ENCODE results near the gene IZUMO1.
"Not testable (repeated sequence)": the region's sequence is repeated elsewhere in the genome, so short reads cannot be mapped to it uniquely, and the experiment has no call there.

The IZUMO1 gene

GRCh38 chr19:48711106-48711662, 35.5 kb downstream of the IZUMO1 start:
- no peak for DNase-seq

- DNase-seq, result no peak
These were observed 38.2 kb downstream of the IZUMO1 start for GRCh38 chr19:48708471-48708870.

GRCh38 chr19:48705431-48705830, 41.3 kb downstream of the IZUMO1 start:
- no peak for DNase-seq

GRCh38 chr19:48703316-48703715, 43.4 kb downstream of the IZUMO1 start:
- no peak for DNase-seq

GRCh38 chr19:48702701-48703100, 44.0 kb downstream of the IZUMO1 start:
- DNase-seq, result no peak

- DNase-seq, result no peak
These were observed 48.7 kb downstream of the IZUMO1 start for GRCh38 chr19:48698046-48698445.

GRCh38 chr19:48696353-48697010, 50.2 kb downstream of the IZUMO1 start:
- DNase-seq, result no peak

- no peak for DNase-seq
These were observed 50.9 kb downstream of the IZUMO1 start, which contains the start of gene FUT2 for GRCh38 chr19:48695743-48696352. FUT2 (plus strand) TSS chr19:48695971; CDS start chr19:48702957, 6,986 bp downstream.

- not testable (repeated sequence) for DNase-seq
These were observed 53.1 kb downstream of the IZUMO1 start for GRCh38 chr19:48693629-48694028.

Data from NCI-H1694 (cell line).